HG03066 (cell line): ENCODE results near the gene ISYNA1.
"Not testable (repeated sequence)": the region's sequence is repeated elsewhere in the genome, so short reads cannot be mapped to it uniquely, and the experiment has no call there.

ENCODE experiments used
- ATAC-seq: cut with Tn5 transposase; IDR thresholded peaks from one replicate; pipeline ENCODE4 v1.9.1; 2021; ENCODE audit warnings: low read depth; ENCODE audit not compliant: unreplicated experiment

ISYNA1 gene

DNA sequence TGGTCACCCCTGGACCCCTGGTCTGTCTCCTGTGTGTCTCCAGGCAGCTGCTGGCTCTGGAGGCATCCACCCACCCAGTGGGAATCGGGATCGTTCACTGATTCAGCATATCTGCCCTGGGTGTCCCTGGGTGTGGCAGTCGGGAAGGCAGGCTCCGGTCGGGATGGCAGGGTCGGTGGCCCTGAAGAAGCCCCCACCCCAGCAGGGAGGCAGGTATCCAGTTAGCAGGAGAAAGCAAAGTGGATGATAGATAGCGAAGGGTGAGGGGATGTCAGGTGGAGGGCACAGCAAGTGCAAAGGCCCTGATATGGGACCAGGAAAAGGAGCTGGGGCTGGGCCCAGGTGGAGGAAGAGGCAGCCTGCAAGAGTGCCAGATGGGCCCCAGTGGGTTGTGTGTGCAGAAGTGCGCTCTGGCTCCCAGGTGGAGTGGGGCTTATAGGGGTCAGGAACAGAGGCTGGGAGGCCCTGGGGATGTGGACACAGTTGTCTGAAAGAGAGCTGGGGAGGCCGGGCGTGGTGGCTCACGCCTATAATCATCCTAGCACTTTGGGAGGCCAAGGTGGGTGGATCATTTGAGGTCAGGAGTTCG, 16.5 kb downstream of the ISYNA1 start:
- no peak for ATAC-seq

DNA sequence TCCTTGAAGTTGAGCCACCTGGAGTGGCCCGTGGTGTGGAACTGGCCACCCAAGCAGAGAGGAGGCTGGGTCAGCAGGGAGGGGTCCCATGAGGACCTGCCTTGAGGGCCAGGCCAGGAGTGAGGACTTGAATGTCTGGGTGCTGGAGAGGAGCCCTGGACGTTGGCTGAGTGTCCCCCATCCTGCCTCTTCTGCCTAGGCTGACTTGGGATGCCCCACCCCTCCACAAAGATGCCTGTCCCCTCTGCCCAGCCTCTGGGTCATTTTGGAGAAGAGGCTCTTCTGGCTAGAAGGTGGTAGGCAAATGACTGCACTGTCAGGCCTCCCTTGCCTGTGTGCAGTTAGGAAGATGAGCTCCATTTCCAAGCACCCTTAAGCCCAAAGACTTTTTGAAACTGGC, 17.0 kb downstream of the ISYNA1 start:
- ATAC-seq = no peak

DNA sequence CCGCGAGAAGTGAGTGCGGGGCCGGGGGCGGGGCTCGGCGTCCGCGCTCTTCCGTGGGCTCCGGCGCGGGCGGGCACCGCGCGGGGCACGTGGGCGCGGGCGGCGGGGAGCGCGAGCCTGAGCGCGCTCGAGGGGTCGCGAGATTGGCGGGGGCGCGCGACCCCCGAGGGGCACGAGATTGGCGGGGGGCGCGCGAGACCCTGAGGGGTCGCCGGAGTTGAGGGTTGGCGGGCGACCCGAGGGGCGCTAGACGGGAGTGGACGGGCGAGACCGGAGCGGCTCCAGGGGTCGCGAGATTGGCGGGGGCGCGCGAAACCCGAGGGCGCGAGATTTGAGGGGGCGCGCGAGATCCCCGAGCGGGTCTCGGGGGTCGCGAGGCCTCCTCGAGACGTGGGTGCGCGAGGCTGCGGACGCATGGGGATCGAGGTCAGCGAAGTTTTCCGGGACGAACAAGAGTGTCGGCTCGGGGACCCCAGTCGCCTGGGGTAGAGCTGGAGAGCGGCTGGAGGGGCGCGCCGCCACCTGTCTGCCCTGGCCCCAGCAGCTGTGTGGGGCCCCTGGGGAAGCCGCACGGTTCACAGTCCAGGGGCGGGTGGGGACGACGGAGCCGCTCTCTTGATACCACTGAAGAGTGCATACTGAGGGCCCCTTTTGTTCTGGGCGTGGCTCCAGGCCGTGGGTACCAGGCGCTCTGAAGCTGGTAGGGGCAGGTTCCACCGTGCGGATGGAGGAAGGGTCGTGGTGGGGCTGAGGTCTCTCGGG, 18.1 kb downstream of the ISYNA1 start:
- ATAC-seq = no peak

DNA sequence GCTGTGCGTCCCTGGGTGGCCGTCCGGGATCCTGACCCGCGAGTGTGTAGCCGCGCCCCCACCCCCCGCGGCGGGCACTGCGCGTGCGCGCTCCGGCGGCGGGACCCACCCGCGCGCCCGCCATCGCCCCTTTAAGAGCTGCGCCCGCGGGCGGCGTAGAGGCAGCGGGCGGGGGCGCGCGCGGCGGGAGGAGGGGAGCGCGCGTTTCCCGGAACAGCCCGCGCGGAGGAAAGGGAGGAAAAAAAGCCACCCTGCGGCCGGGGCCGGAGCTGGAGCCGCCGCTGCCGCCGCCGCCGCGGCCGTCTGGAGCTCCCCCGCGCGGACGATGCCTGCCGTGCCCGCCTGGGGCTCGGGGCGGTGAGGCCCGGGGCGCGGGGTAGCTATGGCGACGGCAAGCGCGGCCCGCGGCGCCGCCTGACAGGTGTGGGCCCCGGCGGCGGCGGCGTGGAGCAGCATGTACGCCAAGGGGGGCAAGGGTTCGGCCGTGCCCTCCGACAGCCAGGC, 18.7 kb downstream of the ISYNA1 start, which contains the start of gene SSBP4:
Gene SSBP4 (plus strand): TSS at position 204 of the 504 bp plus-strand sequence. CDS start 251 bp downstream, at position 455.
- no peak for ATAC-seq

DNA sequence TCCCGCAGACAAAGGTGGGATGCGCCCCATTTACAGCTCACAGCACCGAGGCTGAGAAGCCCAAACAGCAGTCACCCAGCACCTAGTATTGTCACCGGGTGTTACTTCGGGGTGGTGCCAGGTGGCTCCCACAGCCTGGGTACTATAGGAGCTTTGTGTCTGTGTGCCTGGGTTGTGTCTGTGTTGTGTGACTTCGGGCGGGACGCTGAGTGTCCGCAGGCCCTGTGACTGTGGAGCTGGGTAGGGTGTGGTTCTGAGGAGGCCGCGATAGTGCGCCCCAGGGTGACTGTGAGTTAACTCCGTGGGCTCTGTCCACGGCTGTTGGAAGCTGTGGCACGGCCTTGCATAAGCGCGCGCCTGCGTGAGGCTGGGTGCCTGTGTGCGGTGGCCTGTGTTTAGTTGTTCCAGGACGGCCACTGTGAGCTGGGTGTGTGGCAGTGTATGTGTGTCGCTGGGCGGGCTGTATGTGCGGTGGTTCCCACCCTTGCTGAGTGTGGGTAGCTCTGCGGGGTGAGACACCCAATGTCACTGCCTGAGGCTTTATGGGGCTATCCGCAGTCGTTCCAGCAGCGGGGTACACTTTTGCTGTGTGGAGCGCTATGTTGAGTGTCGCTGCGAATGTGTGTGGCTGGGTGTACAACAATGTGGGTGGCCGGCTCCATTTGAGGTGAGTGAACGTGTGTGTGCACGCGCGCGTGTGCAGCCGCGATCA, 19.3 kb downstream of the ISYNA1 start:
- ATAC-seq = no peak

DNA sequence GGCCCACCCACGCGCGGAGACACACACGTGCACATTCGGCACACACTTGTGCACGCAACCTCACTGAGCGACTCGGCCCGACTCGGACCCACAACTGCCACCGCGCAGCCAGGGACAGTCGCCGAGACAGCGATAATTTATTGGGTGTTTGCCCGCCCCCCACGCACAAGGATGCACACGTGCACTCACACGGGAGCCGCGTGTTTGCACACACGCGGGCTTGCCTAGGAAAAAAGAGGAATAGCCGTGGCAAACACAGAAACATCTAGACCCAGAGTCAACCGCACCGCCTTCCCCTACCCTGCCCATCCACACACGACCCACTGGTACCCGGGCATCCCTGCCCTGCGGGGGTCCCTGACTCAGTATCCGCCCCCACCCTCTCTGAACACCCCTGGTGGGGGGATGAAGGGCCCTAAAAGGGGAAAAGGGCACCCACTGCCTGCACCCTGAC, 19.9 kb downstream of the ISYNA1 start:
- ATAC-seq = no peak

DNA sequence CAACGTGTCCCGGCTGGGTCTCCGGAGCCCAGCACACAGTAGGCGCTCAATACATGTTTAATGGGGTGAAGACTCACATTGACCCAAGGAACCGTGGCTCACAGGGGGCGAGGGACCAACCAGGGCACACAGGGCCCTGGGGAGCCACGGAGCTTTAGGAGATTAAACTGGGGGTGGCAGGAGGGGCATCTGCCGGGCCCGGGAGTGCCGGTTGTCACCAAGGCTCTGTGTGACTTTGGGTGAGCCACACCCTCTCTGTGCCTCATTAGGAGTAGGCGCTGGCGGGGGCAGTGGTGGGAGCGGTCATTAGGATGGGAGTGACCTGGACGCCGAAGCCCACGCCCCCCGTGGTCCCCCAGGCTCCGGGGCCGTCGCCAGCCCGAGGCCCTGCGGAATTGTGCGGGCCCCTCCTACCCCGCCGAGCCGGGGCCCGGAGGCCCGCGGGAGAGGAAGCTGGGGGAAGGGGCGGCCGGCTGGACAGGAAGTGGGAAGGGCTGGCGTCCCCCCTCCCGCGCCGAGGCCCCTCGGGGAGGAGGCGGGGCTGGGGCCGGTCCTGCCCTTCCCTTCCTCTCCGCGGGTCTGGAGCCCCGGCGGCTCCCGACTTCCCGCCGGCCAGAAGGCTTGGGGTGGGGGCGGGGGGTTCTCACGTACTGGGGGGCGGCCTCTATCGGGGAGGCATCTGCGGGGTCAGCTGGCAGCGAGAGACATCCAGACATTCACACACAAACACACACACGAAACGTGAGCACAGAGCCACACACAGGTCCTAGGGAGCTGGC, 20.5 kb downstream of the ISYNA1 start:
- no peak for ATAC-seq

DNA sequence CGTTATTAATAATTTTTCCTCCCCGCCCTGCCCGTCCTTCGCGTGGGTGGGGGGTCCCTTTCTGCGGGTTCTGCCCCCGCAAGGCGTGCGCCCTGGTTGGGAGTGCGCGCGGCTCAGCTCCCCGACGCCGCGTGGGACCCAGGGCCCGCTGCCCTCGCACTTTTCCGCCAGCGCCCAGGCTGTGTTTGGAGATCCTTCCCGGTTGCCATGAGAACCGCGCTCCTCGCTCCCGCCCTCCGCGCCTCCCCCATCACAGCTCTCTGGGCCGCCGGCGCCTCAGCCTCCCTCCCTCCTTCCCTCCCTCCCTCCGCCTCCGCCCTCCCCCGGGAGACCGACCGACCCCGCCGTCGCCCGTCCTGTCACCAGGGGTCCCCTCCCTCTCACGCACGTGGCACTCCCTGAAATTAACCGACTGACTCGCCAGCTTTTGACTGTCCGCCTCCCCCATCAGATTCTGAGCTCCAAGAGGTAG, 21.1 kb downstream of the ISYNA1 start:
- ATAC-seq = no peak

DNA sequence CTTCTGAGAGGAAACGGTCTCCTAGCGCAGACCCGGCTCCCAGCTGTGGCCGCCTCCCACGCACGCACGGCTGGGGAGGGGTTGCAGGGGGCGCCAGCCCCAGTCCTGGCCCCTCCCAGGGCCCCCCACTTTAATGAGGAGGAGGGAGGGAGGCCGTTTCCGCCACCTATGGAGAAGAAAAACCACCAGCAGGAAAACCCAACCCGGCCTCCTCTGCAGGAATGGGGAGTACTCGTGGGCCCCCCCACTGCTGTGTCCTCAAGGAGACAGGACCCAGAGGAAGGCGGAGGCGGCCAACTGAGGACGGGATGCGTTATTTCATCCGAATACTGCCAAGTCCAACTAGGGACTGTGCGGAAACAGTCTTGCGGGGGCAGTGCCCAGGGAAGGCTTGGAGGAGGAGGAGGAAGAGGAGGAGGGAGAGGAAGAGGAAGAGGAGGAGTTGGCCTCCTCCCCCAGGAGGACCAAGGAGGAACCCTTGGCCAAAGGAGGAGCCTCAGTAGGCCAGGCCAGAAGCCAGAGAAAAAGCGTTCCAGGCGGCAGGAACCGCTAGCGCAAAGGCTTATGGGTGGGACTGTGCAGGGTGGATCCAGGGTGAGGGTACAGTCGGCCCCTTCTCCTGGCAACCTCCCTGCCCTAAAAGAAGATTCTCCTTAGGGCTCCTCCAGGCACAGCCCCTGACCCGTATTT, 22.6 kb downstream of the ISYNA1 start:
- no peak for ATAC-seq

DNA sequence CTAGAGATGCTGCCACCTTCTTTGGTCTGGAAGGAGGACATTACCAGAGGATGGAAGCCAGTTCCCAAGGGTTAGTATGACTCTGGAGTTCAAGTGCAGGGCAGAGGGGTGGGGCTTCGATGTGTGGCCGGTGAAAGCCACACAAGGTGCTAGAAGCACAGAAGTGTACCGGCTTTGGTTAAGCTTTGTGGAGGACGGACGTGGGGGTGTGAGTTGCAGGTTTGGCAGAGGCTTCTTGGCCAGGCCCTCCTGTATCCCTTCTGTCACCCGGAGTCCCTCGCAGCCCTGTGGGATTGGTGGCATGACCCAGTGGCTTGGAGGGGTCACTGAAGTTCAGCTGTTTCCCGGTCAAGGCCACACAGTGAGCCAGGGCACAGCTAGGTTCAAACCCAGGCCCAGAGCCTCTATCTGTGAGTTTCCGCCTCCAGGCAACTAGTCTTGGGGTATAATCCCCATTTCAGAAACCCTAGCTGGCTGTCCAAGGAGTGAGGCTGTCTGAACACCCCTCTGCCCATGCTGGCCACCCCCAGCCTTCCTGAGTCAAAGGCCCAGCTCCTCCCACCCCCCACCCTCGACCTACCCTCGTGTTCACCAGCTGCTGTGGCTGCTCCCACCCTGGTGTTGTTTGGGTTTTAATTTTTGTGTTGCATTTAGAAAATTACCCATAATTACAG, 23.3 kb downstream of the ISYNA1 start:
- no peak for ATAC-seq

DNA sequence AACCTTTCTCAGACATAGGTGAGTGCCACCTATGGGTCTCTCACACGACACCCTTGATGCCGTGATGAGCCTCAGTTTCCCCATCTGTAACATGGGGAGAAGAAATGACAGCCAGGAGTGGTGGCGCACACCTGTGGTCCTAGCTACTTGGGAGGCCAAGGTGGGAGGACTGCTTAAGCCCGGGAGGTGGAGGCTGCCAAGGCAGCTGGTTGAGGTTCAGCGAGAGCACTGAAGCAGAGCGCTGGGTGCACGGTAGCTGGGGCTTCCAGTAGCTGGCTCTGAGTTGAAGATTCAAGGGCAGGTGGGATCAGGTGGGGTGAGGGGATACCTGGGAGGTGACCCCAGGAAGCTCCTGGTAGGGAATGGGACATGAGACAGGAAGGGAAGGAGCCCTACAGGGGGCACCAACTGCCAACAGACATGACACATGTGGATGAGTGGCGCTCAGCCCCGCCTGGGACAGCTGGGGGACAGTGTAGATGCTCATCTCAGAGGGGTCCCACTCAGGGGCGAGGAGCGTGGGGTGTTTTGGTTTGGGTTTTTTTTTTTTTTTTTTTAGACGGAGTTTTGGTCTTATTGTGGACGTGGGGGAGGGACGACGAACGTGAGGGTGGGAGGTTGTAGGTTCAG, 25.2 kb downstream of the ISYNA1 start:
- ATAC-seq = no peak

DNA sequence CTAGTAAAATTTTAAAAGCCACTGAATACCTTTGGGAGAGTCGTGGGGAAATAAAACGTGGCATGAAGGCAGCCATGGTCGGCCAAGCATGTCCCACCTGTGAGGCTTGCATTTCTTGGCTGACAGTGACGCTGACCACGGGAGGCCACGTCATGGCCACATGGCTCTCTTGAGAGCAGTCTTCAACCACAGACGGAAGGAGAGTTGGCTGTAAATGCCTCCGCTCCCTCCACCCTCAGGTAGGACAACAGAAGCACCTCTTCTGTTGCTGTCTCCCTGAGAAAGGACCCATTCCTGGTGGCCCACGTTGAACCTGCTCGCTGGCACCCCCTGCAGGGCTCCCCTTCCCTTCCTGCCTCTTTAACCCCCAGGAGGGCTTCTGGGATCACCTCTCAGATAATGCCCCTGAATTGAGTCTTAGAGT, 29.9 kb downstream of the ISYNA1 start:
- peak; percentile 61 for ATAC-seq

DNA sequence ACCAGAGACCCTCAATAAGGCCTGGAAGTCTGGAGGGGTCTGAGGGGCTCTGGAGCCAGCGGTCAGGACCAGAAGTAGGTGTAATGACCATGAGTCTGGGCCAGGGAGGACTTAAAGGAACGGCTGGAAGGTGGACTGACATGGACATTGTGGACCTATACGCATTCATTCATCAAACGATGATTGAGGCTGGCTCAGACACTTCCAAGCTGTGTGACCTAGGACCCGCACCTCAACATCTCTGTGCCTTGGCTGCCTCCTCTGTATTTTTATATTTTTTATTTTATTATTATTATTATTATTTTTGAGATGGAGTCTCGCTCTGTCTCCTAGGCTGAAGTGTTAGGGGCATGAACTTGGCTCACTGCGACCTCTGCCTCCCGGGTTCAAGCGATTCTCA, 31.2 kb downstream of the ISYNA1 start:
- ATAC-seq = no peak

DNA sequence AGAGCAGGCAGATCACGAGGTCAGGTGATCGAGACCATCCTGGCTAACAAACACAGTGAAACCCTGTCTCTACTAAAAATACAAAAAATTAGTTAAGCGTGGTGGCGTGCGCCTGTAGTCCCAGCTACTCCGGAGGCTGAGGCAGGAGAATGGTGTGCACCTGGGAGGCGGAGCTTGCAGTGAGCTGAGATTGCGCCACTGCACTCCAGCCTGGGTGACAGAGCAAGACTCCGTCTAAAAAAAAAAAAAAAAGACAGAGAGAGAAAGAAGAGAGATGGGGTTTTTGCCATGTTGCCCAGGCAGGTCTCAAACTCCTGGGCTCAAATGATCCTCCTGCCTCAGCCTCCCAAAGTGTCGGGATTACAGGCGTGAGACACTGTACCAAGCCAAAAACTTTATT, 32.2 kb downstream of the ISYNA1 start:
- ATAC-seq = not testable (repeated sequence)

DNA sequence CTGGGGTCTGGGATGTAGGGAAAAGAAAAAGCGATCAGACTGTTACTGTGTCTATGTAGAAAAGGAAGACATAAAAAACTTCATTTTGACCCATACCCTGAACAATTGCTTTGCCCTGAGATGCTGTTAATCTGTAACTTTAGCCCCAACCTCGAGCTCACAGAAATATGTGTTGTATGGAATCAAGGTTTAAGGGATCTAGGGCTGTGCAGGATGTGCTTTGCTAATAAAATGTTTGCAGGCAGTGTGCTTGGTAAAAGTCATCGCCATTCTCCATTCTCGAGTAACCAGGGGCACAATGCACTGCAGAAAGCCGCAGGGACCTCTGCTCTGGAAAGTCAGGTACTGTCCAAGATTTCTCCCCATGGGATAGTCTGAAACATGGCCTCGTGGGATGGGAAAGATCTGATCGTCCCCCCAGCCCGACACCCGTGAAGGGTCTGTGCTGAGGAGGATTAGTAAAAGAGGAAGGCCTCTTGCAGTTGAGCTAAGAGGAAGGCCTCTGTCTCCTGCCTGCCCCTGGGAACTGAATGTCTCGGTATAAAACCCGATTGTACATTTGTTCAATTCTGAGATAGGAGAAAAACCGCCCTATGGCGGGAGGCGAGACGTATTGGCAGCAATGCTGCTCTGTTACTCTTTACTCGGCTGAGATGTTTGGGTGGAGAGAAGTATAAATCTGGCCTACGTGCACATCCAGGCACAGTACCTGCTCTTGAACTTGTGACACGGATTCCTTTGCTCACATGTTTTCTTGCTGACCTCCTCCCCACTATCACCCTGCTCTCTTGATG, 35.3 kb downstream of the ISYNA1 start:
- ATAC-seq = not testable (repeated sequence)

DNA sequence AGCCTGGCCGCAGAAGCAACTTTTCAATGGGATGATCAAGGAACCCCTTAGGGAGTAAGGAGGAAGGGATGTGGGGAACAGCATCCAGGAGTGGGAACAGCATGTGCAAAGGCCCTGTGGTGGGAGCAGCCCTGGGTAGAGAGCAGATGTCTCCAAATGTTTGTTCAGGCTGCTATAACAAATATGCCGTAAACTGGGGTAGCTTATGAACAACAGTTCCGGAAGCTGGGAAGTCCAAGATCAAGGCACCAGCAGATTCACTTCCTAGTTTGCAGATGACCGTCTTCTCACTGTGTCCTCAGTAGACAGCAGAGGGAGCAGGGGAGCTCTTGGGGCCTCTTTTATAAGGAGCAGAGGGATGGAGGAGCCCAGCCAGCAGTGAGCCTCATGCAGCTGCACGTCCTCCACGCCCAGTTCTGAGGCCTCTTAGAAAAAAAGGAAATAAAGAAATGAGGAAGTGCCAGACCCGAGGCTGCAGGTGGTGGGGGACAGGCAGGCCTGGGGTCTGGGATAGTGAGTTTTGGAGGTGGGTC, 36.3 kb downstream of the ISYNA1 start:
- no peak for ATAC-seq

DNA sequence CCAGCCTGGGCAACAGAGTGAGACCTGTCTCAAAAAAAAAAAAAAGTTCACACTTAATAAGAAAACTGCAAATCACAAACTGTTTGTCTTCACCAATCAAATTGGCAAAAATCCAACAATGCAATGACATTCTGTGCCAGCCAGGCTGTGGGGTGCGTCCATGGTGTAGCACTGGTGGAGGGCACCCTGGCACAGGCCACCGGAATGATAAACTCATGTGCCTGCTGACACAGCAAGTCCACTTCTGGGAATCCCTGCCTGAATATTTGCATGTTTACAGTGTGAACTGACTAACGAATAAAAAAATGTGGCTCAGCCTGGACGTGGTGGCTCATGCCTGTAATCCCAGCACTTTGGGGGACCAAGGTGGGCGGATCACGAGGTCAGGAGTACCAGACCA, 38.9 kb downstream of the ISYNA1 start:
- no peak for ATAC-seq
